Measurements from ENCODE around the gene FRMD1.

Gene FRMD1

GRCh38 chr6:168110437-168110836 is 31.4 kb upstream of the FRMD1 start:
- DNase-seq: no peak

GRCh38 chr6:168109171-168109570 is 30.2 kb upstream of the FRMD1 start:
- no peak for DNase-seq

GRCh38 chr6:168107191-168107983 is 28.4 kb upstream of the FRMD1 start:
- no peak for DNase-seq

- DNase-seq: no peak
These were observed 27.6 kb upstream of the FRMD1 start for GRCh38 chr6:168106633-168107005.

- DNase-seq: no peak
These were observed 27.0 kb upstream of the FRMD1 start for GRCh38 chr6:168105813-168106632.

GRCh38 chr6:168104636-168105035 is 25.6 kb upstream of the FRMD1 start:
- DNase-seq: no peak

- DNase-seq: no peak
These were observed 24.2 kb upstream of the FRMD1 start for GRCh38 chr6:168103050-168103830.

- DNase-seq: no peak
These were observed 23.4 kb upstream of the FRMD1 start for GRCh38 chr6:168102315-168102985.

GRCh38 chr6:168101590-168102314 is 22.7 kb upstream of the FRMD1 start:
- DNase-seq: no peak

- DNase-seq: no peak
These were observed 22.0 kb upstream of the FRMD1 start for GRCh38 chr6:168100803-168101589.

- no peak for DNase-seq
These were observed 21.2 kb upstream of the FRMD1 start for GRCh38 chr6:168100011-168100802.

- no peak for DNase-seq
These were observed 20.4 kb upstream of the FRMD1 start for GRCh38 chr6:168099201-168100010.

- DNase-seq: no peak
These were observed 19.4 kb upstream of the FRMD1 start for GRCh38 chr6:168098431-168098861.

GRCh38 chr6:168097621-168098430 is 18.8 kb upstream of the FRMD1 start:
- DNase-seq: no peak

- DNase-seq: no peak
These were observed 18.2 kb upstream of the FRMD1 start for GRCh38 chr6:168097221-168097620.

GRCh38 chr6:168096271-168096764 is 17.3 kb upstream of the FRMD1 start:
- no peak for DNase-seq

GRCh38 chr6:168095716-168096250 is 16.8 kb upstream of the FRMD1 start:
- no peak for DNase-seq

- no peak for DNase-seq
These were observed 16.2 kb upstream of the FRMD1 start for GRCh38 chr6:168095171-168095691.

Measured in CD4-positive, alpha-beta T cell treated with Interleukin-21 for 1 hour (primary cell).